Measurements from ENCODE around the gene STARD6.
"Not testable (repeated sequence)": the region's sequence is repeated elsewhere in the genome, so short reads cannot be mapped to it uniquely, and the experiment has no call there.

Gene STARD6, protein sequence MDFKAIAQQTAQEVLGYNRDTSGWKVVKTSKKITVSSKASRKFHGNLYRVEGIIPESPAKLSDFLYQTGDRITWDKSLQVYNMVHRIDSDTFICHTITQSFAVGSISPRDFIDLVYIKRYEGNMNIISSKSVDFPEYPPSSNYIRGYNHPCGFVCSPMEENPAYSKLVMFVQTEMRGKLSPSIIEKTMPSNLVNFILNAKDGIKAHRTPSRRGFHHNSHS

DNA sequence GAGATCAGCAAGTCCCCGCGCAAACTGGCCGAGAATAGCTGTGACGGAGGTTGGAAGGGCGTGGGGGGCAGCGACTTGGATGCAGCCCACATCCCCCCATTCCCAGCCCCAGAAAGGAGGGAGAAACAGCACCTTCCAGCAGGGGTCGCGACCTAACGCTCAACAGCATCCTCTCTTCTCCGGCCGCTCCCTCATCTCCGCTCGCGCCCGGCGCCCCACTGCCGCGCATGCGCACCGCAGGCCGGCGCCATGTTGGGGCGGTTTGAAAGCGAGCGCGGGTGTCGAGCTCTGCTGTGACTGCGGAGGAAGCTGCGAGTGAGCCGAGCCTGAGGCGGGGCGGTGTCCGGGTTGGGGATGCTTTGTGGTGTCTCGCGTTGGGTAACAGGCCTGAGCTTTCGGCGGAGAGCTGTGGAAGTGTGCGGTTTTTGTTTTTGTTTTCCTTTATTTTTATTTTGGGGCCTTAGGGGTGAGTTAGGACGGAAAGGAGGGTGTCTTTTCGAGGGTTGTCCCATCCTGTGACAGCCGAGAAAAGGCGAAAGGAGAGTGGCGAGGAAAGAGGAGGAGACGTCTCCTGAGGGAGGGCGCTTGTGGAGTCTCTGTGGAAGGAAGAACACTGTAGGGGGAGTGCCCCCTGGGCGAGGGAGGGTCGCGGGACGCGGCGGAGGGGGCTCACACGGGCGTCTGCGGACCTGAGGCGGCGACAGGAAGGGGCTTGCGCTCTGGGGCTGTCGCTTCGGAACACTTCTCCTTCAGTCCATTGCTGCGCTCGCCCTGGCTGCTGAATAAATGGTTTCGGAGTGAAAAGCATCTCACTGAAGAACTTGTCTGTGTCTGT is at the start of gene STARD6, which contains the start of gene C18orf54:
Gene STARD6, minus strand, starts transcription at position 199 of the 835 bp plus-strand sequence. CDS start 3,285 bp downstream, outside the sequence.
Gene C18orf54, plus strand, starts transcription at position 247 of the 835 bp plus-strand sequence. CDS start 2,667 bp downstream, outside the sequence.
- peak; percentile 78 to 79 for DNase-seq (ENCODE audit: low read depth in 2 of 2)

DNA sequence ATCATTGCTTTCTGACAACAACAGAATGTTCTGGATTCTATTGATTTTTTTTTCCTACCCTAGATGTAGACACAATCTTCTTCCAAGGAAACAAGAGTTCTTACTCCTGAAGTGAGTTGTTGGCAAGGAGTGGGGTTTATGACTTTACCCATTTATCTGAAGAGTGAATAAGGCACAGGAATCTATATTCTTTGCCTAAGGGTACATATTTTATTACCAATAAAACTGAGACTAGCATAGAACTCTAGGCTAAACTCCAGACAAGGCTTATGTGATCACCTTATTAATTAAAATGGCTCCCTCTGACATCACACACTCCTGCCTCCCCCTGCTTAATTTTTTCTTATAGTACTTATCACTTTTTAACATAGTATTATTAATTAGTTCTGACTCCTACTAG is 47.6 kb upstream of the STARD6 start:
- DNase-seq (ENCODE audit: low read depth in 2 of 2), result no peak

DNA sequence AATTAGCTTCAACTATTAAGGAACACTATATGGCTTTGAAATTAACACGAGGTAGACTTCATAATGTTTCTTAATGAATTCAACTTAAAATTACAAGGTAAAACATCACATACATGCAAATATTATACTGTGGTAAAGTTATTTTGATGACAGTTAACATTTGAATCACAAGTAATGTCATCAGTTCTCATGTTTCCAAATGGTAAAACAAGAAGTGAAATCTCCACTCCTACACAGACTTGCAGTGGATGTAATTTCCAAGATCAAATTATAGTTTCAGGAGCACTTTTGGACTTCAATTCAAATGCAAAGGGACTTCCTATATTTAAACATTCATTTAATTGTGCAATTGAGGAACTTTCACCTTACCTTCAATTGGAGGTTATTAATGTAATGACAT is 39.1 kb upstream of the STARD6 start:
- DNase-seq (ENCODE audit: low read depth in 2 of 2), result no peak

DNA sequence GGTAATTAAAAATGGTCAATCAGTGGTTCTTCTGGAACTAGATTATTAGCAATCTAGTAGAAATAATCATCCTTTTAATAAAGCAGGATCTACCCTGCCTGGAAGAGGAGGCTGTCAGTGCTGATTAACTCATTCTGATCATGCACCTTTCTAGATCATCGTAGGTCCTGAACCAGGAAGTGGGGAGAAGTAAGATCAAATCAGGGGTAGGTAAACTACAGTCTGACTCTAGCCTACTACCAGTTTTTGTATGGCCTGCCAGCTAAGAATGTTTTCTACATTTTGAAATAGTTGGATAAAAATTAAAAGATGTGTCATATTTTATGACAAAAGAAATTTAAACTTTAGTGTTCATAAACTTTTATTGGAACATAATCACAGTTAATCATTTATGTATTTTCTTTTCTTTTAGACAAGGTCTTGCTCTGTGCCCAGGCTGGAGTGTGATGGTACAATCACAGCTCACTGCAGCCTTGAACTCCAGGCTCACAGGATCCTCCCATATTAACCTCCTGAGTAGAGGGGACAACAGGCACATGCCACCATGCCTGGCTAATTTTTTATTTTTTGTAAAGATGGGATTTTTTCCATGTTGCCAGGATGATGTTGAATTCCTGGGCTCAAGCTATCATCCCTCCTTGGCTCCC is 36.1 kb upstream of the STARD6 start:
- DNase-seq (ENCODE audit: low read depth in 2 of 2), result no peak

DNA sequence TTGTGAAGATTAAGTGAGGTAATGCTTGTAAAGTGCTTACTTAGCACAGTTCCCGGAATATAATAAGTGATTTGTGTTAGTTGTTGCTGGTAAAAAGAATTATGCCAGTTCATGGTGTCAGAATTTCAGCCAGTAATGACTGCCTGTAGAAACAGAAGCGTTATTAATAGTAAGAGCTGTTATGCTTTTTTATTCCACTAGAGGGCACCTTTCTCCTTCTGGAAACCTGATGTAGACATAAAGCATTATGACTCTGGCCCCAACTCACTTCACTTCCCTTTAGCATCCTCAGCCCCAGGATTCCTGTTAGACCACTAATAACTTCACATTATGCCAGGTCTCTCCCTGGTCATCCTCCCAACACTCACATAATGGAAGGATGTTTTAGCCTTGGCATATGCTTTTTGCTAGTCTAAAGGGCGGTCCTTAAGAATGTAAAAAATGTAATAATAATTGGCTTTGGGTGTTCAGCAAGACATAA is 34.9 kb upstream of the STARD6 start:
- no peak for DNase-seq (ENCODE audit: low read depth in 2 of 2)

DNA sequence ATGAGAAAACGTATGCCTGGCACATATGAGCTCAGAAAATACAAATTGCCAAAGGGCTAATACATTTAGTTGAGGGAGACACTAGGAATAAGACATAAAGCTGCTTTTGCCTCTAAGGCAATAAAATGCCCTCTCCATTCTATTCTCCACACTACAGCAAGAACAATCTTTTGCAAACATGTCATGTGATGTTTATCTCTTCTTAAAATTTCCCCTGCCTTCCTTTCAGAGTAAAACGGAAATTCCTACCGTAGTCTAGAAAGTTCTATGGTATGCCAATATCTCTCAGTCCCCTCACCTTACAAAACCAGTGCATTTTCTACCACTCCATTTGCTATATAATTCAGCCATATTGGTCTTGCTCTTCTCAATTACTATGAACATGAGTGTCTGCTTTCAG is 33.2 kb upstream of the STARD6 start:
- DNase-seq (ENCODE audit: low read depth in 2 of 2), result no peak

DNA sequence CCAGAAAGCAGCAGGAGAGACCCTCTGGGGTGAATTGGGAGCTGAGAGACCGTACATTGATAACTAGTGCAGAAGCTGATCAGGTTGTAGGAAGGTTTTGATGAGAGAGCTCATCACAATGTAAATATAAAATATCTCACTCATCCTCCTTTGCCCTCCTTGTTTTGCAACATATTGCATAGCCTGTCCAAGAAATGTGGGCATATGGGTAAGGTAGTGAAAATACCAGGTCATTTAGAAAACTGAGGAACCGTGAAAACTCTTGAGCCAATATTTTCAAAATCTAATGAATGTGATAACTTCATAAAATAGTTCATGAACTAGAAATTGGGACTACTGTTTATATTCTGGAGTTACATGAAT is 31.5 kb upstream of the STARD6 start:
- no peak for DNase-seq (ENCODE audit: low read depth in 2 of 2)

DNA sequence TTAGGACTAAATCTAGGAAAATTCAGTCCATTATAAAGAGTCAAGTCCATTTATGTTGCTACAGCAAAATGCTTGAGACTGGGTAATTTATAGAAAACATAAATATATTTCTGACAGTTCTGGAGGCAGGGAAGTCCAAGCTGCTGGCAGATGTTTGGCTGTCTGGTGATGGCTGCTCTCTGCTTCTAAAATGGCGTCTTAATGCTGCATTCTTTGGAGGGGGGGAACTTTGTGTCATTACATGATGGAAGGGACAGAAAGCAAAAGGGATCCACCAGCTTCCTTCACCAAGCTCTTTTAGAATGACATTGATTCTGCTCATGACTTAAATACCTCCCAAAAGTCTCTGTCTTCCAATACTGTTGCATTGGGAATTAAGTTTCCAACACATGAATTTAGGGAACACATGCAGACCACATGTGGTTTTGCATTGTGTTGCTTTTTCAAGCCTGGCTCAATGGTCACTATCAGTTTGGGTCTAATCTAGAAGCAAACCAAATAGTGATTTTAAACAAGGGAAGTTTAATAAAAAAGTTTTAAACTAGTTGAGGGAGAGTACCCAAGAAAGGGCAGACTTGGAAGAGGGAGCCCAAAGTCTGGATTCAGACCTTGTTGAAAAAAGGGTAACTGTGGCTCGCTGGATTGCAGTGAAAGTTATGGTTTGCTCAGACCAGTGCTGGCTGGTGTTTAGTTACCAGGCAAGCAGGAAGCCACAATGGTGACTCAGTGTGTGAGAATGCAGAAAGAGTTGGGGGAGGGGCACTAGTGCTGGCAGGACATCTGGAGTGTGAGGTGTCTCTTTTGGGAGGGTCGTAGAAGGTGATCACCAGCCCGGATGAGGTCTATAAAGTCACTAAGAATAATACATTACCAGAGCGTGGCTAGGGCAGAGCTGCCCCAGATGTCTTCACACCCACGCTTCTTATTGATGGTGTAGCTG is 30.8 kb upstream of the STARD6 start:
- DNase-seq (ENCODE audit: low read depth in 2 of 2), result peak in 1 of 2 donors; percentile 3

DNA sequence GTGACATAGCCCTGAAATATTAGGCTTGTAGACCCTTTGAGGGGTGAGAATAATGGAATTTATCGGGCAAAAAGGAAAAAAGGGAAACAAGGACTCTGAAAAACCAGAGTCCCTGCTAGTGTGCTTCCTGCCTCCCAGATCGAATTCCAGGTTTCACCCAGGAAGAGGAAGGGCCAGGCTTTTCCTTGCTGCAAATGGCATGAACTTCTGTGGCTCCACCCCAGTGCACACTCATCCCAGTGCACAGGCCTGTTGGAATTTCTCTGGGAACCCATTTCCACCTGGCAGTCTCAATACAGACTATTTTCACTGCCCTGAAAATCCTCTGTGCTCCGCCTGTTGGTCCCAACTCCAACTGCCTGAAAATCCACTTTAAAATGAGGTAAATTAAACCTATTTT is 30.0 kb upstream of the STARD6 start:
- DNase-seq (ENCODE audit: low read depth in 2 of 2), result no peak

DNA sequence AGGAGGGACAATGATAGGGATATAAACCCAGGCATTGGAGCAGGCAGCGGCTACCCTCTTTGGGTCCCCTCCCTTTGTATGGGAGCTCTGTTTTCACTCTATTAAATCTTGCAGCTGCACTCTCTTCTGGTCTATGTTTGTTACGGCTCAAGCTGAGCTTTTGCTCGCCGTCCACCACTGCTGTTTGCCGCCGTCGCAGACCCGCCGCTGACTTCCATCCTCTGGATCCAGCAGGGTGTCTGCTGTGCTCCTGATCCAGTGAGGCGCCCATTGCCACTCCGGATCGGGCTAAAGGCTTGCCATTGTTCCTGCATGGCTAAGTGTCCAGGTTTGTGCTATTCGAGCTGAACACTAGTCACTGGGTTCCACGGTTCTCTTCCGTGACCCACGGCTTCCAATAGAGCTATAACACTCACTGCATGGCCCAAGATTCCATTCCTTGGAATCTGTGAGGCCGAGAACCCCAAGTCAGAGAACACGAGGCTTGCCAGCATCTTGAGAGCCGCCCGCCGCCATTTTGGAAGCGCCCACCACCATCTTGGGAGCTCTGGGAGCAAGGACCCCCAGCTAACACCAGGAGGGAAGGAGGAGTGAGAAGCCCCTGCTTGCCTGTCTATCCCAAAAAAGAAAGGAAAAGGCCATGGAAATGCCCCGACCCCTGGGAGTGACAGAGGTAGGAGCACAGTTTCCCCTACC is 29.3 kb upstream of the STARD6 start:
- DNase-seq (ENCODE audit: low read depth in 2 of 2), result not testable (repeated sequence)

DNA sequence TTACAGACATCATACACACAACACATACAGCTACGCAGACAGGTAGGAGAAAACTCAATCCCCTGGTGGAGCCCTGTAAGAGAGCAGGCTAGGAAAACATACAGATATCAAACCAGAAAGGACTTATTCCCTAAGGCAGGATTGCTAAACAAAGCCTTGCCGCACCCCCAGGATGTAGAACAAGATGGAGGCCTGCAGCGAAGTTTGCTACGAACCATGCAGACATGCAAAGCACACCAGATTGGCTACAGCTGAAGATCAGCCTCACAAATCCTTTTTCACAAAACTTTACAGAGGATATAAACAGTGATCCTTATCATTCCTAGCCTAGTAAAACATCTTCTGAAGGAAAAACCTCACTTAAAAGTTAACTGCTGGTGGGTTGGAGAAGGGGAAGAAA is 28.4 kb upstream of the STARD6 start:
- DNase-seq (ENCODE audit: low read depth in 2 of 2), result no peak

DNA sequence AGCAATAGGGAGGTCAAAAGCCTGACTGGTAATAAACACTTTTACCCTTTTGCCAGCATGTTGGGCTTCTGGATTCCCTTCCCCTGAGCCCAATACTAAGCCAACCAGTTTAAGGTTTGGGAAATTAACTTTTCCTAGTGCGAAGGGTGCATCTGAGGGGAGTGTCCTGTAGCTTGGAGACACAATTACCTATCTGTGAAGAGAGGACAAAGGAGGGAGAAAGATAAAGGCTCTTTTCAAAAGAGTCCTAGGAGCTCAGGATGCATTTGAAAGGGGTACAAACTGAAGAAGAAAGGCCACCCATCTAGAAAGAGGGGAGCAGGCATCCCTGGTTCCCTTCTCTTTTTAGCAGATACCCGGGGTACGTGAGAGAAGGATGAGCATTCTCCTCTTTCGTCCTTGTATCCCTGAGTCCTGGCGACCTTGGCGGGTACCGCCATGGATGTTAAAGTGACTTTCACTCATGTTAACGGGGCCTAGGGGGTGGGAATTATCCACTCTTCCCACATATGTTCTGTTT is 25.1 kb upstream of the STARD6 start:
- no peak for DNase-seq (ENCODE audit: low read depth in 2 of 2)

DNA sequence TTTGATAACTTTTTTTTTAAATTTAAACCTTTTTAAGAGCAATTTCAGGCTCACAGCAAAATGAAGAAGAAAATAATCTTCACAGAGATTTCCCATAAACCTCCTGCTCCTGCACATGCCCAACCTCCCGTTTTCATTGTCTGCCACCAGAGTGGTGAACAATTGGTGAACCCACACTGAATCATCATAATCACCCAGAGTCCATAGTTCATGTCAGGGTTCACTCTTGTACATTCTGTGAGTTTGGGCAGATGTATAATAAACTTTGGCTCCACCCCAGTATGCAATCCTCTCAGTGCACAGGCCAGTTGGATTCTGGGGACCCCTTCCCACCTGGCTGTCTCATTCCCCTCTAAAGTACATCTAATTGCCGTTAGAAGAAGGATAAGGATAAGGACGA is 24.4 kb upstream of the STARD6 start:
- DNase-seq (ENCODE audit: low read depth in 2 of 2), result no peak

DNA sequence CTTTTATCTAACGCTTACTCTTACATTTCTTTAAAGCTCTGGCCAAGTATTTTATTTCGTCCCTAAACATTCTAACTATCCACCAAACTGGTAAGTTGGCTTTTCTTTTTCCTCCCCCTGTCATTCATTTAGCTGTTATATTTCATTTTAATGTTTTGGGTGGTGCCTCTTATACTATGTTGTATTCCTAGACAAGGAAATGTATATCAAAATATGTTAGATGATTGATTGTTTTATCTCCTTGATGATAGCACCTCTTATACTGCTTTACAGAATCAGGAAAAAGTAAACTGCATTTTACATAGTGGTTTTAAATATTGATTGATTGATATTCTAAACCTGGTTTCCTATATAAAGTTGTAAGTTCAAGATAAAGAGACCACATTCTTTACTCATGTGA is 24.0 kb upstream of the STARD6 start:
- DNase-seq (ENCODE audit: low read depth in 2 of 2), result no peak

DNA sequence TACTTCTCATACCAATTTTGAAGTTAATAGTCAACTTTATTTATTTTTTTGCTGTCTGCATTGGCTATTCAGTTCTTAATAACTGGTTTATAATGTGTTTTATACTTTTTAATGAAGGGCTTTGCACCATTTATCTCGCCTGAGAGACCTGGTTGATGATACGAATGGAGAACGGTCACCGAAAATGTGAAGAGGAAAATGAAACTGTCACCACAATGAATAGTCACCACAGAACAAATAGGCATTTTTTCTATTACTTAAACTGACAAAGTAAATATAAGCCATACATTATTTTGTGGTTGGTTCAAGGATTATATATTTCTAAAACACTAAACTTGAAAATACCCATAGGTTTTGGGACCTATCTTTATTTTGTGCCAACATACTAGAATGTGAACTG is 20.4 kb upstream of the STARD6 start:
- DNase-seq (ENCODE audit: low read depth in 2 of 2), result no peak

DNA sequence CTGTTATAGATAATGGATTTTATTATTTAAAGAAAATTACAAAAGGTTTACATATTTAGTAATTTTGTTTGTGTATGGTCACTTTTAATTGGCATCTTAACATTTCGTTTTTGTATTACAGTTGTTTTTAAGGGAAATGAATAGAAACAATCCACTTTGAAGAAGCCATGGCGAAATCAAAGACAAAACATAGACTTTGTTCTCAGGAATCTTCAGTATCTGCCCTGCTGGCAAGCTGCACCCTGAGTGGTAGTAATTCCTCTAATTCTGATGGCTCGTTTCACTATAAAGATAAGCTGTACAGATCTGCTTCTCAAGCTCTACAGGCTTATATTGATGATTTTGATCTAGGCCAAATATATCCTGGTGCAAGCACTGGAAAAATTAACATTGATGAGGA is 2.7 kb upstream of the STARD6 start:
- no peak for DNase-seq (ENCODE audit: low read depth in 2 of 2)

DNA sequence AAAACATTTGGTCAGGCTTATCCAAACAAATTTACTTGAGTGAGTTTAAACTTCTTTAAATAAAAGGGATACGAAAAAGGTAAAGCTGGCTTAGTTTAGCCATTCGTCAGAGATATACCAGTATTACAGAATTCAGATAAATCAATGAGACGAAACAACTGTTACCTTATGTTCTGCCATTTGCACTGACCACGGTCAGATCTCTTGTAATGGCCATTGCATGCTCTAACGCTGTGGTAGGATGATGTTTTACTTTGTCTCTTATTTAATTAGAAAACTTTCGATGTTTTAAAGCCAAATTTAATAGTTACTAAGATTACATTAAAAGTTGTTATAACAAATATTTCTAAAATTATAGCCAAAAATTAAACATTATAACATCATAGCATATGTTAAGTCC is 1.6 kb upstream of the STARD6 start:
- DNase-seq (ENCODE audit: low read depth in 2 of 2), result no peak

DNA sequence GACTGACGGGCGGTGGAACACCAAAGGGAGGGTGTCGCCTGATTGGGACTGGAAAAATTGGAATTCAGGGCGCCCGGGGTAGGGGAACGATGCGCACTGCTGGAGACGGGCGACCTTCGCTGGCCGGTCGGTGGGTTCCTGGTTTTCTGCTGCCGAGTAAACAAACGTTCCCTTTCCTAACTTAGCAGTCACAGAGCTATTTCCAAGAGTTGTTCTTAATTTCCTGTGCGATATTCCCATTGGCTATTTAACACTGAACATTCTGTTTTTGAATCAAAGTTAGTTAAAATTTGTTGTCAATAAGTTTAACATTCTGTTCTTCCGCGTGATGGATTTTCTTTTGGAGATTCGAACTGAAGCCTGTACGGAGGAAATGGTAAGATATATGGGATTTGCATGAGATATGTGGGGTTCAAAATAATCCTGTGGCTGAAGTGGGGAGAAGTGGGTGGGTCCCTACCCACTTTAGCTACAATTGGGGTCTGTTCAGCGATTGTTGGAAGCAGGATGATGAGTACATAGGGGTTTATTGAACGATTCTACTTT is 910 bp upstream of the STARD6 start:
- no peak for DNase-seq (ENCODE audit: low read depth in 2 of 2)

DNA sequence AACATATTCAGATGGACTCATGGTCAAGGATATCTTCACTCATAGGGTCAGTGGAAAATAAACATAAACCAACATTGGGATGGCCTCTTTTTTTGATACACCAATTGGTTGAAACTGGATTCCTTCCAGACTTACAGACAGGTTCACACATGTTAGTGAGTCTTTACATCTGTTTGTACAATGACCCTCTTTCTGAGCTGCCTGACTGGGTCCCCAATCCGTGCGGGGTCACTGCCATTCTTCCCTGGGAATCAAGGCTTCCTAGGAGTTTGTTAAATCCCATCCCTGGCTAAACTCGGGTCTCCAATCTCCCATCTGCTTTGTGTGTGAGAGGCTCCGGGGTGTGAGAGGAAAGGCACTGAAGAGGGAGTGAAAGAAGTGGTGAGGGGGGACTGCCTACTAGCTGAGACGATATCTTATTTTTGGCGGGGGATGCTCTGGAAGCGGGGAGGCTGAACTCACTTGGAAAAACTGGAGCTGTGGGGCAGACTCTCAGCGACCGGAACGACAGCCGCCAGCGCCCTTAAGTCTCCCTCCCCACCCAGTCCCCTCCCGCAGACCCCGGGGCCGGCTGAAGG is 487 bp downstream of the STARD6 start:
- no peak for DNase-seq (ENCODE audit: low read depth in 2 of 2)

DNA sequence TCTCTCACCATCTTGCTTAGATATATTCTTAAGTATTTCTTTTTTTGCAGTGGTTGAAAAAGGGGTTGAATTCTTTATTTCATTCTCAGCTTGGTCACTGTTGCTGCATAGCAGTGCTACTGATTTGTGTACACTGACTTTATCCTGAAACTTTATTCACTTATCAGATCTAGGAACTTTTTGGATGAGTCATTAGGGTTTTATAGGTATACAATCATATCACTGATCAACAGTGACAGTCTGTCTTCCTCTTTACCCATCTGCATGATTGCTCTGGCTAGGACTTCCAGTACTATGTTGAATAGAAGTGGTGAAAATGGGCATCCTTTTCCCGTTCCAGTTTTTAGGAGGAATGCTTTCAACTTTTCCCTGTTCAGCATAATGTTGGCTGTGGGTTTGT is 6.5 kb downstream of the STARD6 start:
- DNase-seq (ENCODE audit: low read depth in 2 of 2), result no peak
